Skin epidermis (tissue), 12 donors: ENCODE measurements around the gene WDR70.
"Not testable (repeated sequence)": the region's sequence is repeated elsewhere in the genome, so short reads cannot be mapped to it uniquely, and the experiment has no call there.

Experiments
- H3K27ac ChIP-seq, 21 experiments: fragments of 200-600 bp; sonication (generic) in 11 of 21; one replicate each; pipeline ENCODE4 v1.5.0; 2020; ENCODE audit warnings: mild to moderate bottlenecking in 3 of 21, inconsistent platforms in 2 of 21, moderate library complexity in 2 of 21
- H3K4me3 ChIP-seq, 7 experiments: fragments of 200-600 bp; sonication (generic) in 2 of 7; one replicate each; pipeline ENCODE4 v1.5.0; 2020; ENCODE audit warnings: inconsistent platforms in 2 of 7, mild to moderate bottlenecking in 2 of 7, moderate library complexity in 1 of 7

The WDR70 gene

GRCh38 chr5:37615184-37615583 lies 236.1 kb downstream of the WDR70 start:
- H3K4me3 ChIP-seq: no peak overlapping the region
- peak overlapping the region in 1 of 21 experiments; percentile 15 for H3K27ac ChIP-seq

DNA sequence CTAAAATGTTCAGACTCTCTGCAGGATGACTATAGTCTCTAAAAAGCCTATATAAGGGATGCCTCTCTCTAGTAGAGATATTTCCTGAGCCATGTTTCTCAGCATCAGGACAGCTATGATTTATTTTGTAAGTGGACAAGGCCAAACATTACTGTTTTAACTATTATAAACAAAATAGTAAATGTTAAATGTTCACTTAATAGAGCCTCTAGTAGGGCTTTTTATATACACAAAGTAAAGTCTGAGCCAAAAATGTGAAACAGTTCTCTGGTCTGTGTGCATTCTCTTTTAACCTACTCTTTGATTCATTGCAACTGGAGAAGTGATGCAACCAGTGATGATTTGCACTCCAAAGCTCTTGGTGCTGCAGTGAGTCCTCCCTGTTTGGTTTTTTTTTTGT lies 240.2 kb downstream of the WDR70 start:
- Histone ChIP-seq H3K27ac (no peak overlapping the region), H3K4me3 (no peak overlapping the region)

- not testable (repeated sequence) for H3K27ac ChIP-seq, H3K4me3 ChIP-seq
These were observed 243.2 kb downstream of the WDR70 start for GRCh38 chr5:37622354-37622753.

GRCh38 chr5:37626266-37626665 lies 247.1 kb downstream of the WDR70 start:
- H3K4me3 ChIP-seq: no peak overlapping the region
- H3K27ac ChIP-seq: no peak overlapping the region

DNA sequence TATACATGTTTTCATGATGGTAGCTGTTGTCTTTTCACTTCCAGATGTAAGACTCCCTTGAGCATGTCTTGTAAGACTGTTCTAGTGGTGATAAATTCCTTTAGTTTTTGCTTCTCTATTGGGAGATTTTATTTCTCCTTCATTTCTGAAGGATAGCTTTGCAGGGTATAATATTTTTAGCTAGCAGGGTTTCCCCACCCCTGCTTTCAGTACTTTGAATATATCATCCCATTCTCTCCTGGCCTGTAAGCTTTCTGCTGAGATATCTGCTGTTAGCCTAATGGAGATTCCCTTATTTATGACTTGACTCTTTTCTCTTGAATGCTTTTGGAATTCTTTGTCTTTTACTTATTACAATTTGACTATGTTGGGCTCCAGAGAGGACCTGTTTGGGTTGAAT lies 249.8 kb downstream of the WDR70 start:
- Histone ChIP-seq H3K4me3 (no peak overlapping the region), H3K27ac (no peak overlapping the region)

DNA sequence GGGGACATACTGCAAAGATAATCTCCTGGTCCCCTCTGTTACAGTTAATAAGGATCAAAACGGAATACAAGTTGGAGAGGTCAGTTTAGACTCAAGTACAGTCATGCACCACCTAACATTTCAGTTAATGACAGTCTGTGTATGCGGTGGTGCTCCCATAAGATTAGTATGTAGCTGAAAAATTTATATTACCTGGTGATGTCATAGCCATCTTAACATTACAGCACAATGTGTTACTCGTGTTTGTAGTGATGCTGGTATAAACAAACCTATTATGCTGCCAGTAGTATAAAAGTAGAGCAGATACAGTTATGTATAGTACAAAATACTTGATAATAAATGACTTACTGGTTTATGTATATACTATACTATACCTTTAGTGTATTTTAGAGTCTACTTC lies 252.8 kb downstream of the WDR70 start:
- Histone ChIP-seq H3K4me3 (no peak overlapping the region), H3K27ac (no peak overlapping the region)

DNA sequence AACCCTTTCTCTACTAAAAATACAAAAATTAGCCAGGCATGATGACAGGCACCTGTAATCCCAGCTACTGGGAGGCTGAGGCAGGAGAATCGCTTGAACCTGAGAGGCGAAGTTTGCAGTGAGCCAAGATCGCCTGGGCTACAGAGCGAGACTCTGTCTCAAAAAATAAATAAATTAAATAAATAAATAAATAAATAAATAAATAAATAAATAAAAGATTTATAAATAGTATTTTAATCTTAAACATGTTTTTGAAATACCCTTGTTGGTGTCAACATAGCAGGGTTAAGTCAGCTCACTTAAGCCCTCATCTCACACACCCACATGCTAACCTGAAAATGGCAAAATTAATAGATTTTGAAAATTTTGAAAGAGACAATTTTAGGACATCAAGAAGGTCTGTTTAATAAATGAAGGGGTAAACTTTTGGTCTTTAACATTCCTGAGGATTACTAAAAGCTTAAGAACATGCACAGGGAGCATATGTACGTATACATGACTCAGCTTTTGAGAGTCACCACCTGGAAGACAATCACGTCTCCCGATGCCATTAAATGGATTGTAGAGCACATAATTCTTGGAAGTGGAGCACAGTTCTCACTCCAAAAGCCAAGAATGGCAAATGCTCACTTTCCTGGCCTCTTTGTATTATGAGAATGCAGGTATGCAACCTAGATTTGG lies 258.2 kb downstream of the WDR70 start:
- H3K4me3 ChIP-seq: no peak overlapping the region
- no peak overlapping the region for H3K27ac ChIP-seq

DNA sequence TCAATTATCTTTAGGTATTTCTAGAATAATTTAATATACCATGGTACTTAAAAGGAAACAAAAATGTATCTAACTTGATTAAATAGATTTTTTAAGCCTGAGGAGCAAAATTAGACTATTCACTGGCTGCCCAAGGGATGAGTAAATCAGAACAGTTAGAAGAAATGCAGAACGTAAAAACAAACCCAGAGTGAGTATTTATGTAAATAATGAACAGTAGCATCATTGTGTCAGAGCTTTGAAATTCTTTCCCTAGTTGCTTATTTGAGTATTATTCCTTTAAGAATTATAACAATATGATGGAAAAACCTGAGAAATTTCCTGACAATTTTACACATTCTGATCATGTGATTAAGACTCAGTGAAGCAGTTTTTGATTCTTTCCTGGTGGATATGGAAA lies 259.8 kb downstream of the WDR70 start:
- Histone ChIP-seq H3K4me3 (no peak overlapping the region), H3K27ac (peak overlapping the region in 2 of 21 experiments; percentile 11 to 22)

DNA sequence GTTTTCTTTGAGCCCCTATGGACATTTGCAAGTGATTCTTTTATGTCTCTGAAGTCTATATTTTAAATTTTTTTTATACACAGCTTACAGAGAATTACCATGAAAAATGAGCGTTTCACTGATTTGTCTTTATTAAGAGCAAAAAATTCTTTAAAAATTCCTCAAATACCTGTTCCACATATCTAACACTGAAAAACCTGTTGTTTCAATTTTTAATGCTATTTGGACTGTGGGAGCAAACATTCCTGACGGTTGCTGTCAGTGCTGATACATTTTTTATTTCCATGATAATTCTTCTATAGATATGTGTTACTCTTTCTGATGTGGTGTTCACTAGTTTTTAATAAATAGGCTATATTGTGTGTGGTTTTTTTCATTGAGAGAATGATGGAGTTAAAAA lies 261.0 kb downstream of the WDR70 start:
- H3K4me3 ChIP-seq: no peak overlapping the region
- H3K27ac ChIP-seq: no peak overlapping the region

DNA sequence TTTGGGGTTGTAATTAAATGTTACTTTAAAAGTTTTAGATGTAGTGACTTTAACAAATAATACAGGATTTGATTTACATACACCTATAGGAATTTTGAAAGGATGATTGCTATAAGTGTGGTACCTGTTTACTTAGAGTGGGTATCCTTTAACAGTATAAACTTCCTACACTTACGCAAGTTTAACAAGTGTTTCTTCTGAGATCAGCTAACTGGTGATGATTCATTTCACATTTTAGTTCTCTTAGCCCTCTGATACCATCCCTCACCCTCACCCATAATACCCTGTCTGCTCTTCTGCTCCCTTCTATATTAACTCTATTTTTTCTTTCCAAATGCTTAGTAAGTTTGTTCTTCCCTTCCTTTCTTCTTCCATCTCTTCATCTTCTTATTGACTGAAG lies 262.8 kb downstream of the WDR70 start:
- Histone ChIP-seq H3K27ac (no peak overlapping the region), H3K4me3 (no peak overlapping the region)

DNA sequence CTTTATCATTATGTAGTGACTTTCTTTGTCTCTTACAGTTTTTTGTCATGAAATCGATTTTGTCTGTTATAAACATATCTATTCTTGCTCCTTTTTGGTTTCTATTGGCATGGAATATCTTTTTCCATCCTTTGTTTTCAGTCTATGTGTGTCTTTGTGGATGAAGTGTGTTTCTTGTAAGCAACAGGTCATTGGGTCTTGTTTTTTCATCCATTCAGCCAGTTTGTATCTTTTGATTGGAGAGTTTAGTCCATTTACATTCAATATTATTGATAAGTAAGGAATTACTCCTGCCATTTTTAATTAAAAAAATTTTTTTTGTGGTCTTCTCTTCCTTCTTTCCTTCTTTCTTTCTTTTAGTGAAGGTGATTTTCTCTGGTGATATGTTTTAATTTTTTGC lies 266.6 kb downstream of the WDR70 start:
- Histone ChIP-seq H3K27ac (no peak overlapping the region), H3K4me3 (no peak overlapping the region)

DNA sequence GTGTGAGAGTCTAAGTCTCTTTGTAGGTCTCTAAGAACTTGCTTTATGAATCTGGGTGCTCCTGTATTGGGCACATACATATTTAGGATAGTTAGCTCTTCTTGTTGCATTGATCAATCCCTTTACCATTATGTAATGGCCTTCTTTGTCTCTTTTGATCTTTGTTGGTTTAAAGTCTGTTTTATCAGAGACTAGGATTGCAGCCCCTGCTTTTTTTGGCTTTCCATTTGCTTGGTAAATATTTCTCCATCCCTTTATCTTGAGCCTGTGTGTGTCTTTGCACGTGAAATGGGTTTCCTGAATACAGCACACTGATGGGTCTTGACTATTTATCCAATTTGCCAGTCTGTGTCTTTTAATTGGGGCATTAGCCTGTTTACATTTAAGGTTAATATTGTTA lies 275.4 kb downstream of the WDR70 start:
- not testable (repeated sequence) for H3K4me3 ChIP-seq, H3K27ac ChIP-seq

DNA sequence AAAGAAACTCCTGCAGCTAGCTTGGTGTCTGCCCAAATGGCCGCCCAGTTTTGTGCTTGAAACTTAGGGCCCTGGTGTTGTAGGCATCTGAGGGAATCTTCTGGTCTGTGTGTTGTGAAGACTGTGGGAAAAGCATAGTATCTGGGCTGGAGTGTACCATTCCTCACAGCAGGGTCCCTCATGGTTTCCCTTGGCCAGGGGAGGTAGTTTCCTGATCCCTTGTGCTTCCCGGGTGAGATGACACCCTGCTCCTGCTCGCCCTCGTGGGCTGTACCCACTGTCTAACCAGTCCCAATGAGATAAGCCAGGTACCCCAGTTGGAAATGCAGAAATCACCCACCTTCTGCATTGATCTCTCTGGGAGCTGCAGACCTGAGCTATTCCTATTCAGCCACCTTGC lies 277.9 kb downstream of the WDR70 start:
- Histone ChIP-seq H3K27ac (no peak overlapping the region), H3K4me3 (no peak overlapping the region)

- Histone ChIP-seq H3K4me3 (no peak overlapping the region), H3K27ac (no peak overlapping the region)
These were observed 279.3 kb downstream of the WDR70 start for GRCh38 chr5:37658440-37658839.

GRCh38 chr5:37660319-37660718 lies 281.2 kb downstream of the WDR70 start:
- no peak overlapping the region for H3K4me3 ChIP-seq
- H3K27ac ChIP-seq: no peak overlapping the region

DNA sequence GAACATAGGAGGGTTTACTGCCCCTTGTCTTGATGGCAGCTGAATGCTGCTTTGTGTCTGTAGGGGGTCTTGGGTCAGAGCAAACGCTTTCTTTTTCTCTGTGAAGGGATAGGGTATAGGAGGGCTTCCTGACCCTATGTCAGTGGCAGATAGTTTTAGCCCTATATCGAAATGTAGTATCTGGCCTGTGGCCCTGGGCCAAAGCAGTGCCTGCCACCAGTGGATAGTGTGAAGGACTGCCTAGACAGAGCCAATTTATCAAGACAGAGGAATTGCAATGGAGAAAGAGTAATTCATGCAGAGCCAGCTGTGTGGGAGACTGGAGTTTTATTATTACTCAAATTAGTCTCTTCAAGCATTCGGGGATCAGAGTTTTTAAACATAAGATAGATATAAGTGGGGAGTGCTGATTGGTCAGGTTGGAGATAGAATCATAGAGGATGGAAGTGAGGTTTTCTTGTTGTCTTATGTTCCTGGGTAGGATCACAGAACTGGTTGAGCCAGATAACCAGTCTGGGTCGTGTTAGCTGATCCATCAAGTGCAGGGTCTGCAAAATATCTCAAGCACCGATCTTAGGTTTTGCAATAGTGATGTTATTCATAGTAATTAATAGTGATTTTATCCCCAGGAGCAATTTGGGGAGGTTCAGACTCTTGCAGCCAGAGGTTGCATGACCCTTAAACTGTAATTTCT lies 282.3 kb downstream of the WDR70 start:
- no peak overlapping the region for H3K4me3 ChIP-seq
- no peak overlapping the region for H3K27ac ChIP-seq

- H3K27ac ChIP-seq: no peak overlapping the region
- no peak overlapping the region for H3K4me3 ChIP-seq
These were observed 282.8 kb downstream of the WDR70 start for GRCh38 chr5:37661951-37662350.

- Histone ChIP-seq H3K4me3 (no peak overlapping the region), H3K27ac (peak overlapping the region in 2 of 21 experiments; percentile 8 to 36)
These were observed 283.2 kb downstream of the WDR70 start for GRCh38 chr5:37662362-37662761.

DNA sequence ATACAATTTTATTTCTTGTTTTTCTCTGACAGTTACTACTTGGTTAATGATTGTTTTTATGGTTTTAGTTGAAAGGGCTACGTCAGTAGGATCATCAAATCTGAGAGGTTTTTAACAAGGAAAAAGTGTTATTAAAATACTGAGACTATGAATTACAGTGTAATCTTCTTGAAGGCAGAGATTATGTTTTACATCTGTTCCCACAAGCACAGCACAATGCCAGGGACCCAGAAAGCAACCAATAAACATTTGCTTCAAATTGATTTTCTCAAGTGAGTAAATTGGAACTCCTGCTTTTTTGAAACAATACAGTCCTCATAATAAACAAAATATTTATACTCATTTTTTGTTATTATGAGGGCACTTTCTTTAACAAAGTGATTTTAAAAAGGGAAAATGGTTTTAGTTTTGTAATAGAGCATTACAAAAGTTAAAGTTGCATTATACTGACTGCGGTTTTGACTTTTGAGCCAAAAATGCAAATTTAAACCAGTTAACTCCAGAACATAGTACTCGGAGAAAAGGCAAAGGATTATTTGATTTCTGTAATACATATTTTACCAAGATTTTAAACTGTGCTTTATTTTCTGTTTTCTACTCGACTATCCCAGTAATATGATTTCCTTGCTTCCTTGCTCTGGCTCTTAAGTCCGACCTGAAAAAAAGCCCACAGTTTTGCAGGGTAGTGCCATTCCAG lies 283.8 kb downstream of the WDR70 start:
- H3K4me3 ChIP-seq: no peak overlapping the region
- H3K27ac ChIP-seq: peak overlapping the region in 3 of 21 experiments; percentile 8 to 36 (median 22)

DNA sequence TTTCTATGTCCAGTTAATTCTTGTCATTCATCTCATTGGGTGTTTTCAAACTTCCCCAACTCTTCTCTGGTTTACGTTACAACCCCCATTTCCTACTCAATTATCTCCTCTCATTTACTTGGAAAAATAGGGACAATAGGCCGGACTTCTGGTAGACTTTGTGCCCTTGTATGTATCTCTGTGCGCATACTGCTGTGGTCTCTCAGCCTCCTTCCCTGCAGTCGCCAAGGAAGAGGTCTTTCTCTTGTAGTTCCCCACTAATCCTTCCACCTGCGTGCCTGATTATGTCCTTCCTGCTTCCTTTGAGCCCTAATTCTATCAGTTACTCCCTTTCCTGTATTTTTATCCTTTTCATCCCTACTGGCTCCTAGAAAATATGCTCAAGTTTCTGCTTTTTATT lies 284.4 kb downstream of the WDR70 start:
- H3K27ac ChIP-seq: peak overlapping the region in 4 of 21 experiments; percentile 8 to 36 (median 23)
- no peak overlapping the region for H3K4me3 ChIP-seq

- no peak overlapping the region for H3K27ac ChIP-seq
- no peak overlapping the region for H3K4me3 ChIP-seq
These were observed 285.4 kb downstream of the WDR70 start for GRCh38 chr5:37664551-37664950.
